CD4-positive, CD25-positive, alpha-beta regulatory T cell (primary cell): ENCODE results near the gene MRPL12. TPM values are rescaled to one million over a fixed set of nuclear protein-coding genes. Genes with fewer than 3 reads are reported as not detected.

ENCODE experiments used
- ATAC-seq, 2 donors: fragments of 150-1000 bp; cut with Tn5 transposase; one replicate each; pipeline ENCODE4 v1.10.0; 2021; ENCODE audit warnings: low read depth in 2 of 2, moderate number of reproducible peaks in 2 of 2, moderate library complexity in 1 of 2
- DNase-seq, 3 donors: peaks; one replicate each; pipeline versions ENCODE4 v3.0.0 to v3.0.0-alpha.2; 2012 to 2022; ENCODE audit warnings: mixed read lengths in 1 of 3
- H3K27ac ChIP-seq: one replicate; pipeline ENCODE4 v1.7.0; 2013; ENCODE audit warnings: mild to moderate bottlenecking, low read length; ENCODE audit not compliant: insufficient read depth, poor library complexity, severe bottlenecking
- H3K27me3 ChIP-seq: one replicate; pipeline ENCODE4 v1.7.0; 2013; ENCODE audit warnings: low read length; ENCODE audit not compliant: control insufficient read depth, insufficient read depth
- H3K36me3 ChIP-seq: one replicate; pipeline ENCODE4 v1.7.0; 2013; ENCODE audit warnings: mild to moderate bottlenecking, low read length, moderate library complexity; ENCODE audit not compliant: control insufficient read depth, insufficient read depth
- H3K4me1 ChIP-seq: 2 replicates; pipeline ENCODE4 v1.7.0; 2013; ENCODE audit warnings: mild to moderate bottlenecking, low read length; ENCODE audit not compliant: insufficient read depth, control insufficient read depth, poor library complexity, severe bottlenecking
- H3K4me3 ChIP-seq: one replicate; pipeline ENCODE4 v1.7.0; 2013; ENCODE audit warnings: low read depth, mild to moderate bottlenecking, low read length, moderate library complexity
- H3K9me3 ChIP-seq, 2 experiments: 1 replicate in 1 of 2; 2 replicates in 1 of 2; pipeline ENCODE4 v1.7.0; 2013; ENCODE audit warnings: low read length in 2 of 2, mild to moderate bottlenecking in 1 of 2, moderate library complexity in 1 of 2; ENCODE audit not compliant: control insufficient read depth in 2 of 2
- H3K27ac Mint-ChIP-seq, 3 donors: one replicate each; pipeline ENCODE4 v1.8.0; 2020 to 2022; ENCODE audit warnings: mild to moderate bottlenecking in 3 of 3, mixed read lengths in 3 of 3, moderate library complexity in 2 of 3
- H3K27me3 Mint-ChIP-seq: one replicate; pipeline ENCODE4 v1.8.0; 2022; ENCODE audit warnings: mild to moderate bottlenecking, mixed read lengths
- H3K36me3 Mint-ChIP-seq: one replicate; pipeline ENCODE4 v1.8.0; 2020; ENCODE audit warnings: mixed read lengths
- H3K4me1 Mint-ChIP-seq, 4 donors: one replicate each; pipeline ENCODE4 v1.8.0; 2020 to 2022; ENCODE audit warnings: mixed read lengths in 4 of 4, mild to moderate bottlenecking in 1 of 4
- H3K4me3 Mint-ChIP-seq, 4 donors: one replicate each; pipeline ENCODE4 v1.8.0; 2020 to 2022; ENCODE audit warnings: mild to moderate bottlenecking in 4 of 4, mixed read lengths in 4 of 4, moderate library complexity in 3 of 4
- H3K9me3 Mint-ChIP-seq, 7 donors: one replicate each; pipeline ENCODE4 v1.8.0; 2020 to 2022; ENCODE audit warnings: mixed read lengths in 7 of 7, mild to moderate bottlenecking in 3 of 7, moderate library complexity in 2 of 7
- polyA plus RNA-seq, 4 donors: library from polyadenylated mRNA; unstranded; fragments of 300-500 nt; fragmentation: Illumina TruSeq; gene quantifications; one replicate each; pipeline ENCODE4 v1.2.3, GENCODE V29; 2021
- total RNA-seq: library from RNA; stranded (reverse); gene quantifications from one replicate; pipeline ENCODE4 v1.2.3, GENCODE V29; 2022

MRPL12 gene
- total and polyA plus RNA-seq, 5 donors from 2014 or later: 18.5 to 49.2 (median 45.4) TPM

- Histone ChIP-seq H3K4me3 (peak within 1 kb of the TSS; percentile 89), H3K27me3 (no peaks in the 10 kb centered on the region), H3K36me3 (peaks cover 25% of the 10 kb centered on the region), H3K9me3 (no peaks in the 10 kb centered on the region), H3K4me1 (peaks cover 25% of the 10 kb centered on the region), H3K27ac (peak within 1 kb of the TSS; percentile 68)
- H3K27me3 Mint-ChIP-seq: no peaks in the 10 kb centered on the region
- peaks cover 8% of the 10 kb centered on the region for H3K36me3 Mint-ChIP-seq
- DNase-seq (peak; percentile 96 to 99 (median 97)), ATAC-seq (peak; percentile 98 to 99)
- H3K27ac Mint-ChIP-seq: peak within 1 kb of the TSS; percentile 94 to 99 (median 95)
- H3K4me3 Mint-ChIP-seq: peak within 1 kb of the TSS; percentile 95 to 99 (median 98)
- H3K9me3 Mint-ChIP-seq: no peaks in the 10 kb centered on the region
- peaks cover 5 to 50% (median 11%) of the 10 kb centered on the region in 4 donors for H3K4me1 Mint-ChIP-seq
Measured at GRCh38 chr17:81683584-81684441, 19.4 kb upstream of the MRPL12 start, which contains the start of the genes ARL16 and HGS. Gene ARL16 (minus strand): TSS chr17:81683797. CDS start chr17:81683753, 44 bp downstream. Gene HGS (plus strand): TSS chr17:81684011. CDS start chr17:81684067, 56 bp downstream.

- ATAC-seq (no peak), DNase-seq (no peak)
- peaks cover 5 to 48% (median 11%) of the 10 kb centered on the region in 4 donors for H3K4me1 Mint-ChIP-seq
- peak overlapping the region in 2 of 3 donors; percentile 65 to 94 for H3K27ac Mint-ChIP-seq
- Histone ChIP-seq H3K36me3 (peaks cover 30% of the 10 kb centered on the region), H3K9me3 (no peaks in the 10 kb centered on the region), H3K27ac (peak overlapping the region; percentile 68), H3K4me1 (peaks cover 25% of the 10 kb centered on the region), H3K27me3 (no peaks in the 10 kb centered on the region), H3K4me3 (peak overlapping the region; percentile 89)
- H3K27me3 Mint-ChIP-seq: no peaks in the 10 kb centered on the region
- peak overlapping the region; percentile 85 to 93 (median 86) for H3K4me3 Mint-ChIP-seq
- no peaks in the 10 kb centered on the region for H3K9me3 Mint-ChIP-seq
- peaks cover 11% of the 10 kb centered on the region for H3K36me3 Mint-ChIP-seq
Measured at GRCh38 chr17:81684442-81684911, 18.7 kb upstream of the MRPL12 start.

DNA sequence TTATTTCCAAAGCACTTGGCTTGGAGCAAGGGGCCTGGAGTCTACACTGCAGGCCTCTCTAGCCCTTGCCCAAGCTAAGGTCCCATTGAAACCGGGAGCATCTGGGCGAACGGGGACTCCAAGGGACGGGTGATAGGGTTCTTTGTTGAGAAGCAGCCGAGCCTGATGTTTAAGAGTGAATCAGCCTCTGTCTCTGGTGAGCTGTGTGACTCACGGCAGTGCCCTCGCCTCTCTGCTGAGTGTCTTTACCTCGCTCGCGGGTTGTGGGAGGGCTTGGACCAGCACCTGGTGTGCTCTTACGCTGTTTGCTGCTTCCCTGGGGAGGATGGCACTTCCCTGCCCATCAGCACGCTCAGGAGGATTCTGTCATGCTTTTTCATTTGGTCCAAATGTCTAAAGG, 18.1 kb upstream of the MRPL12 start:
- H3K36me3 Mint-ChIP-seq: peaks cover 11% of the 10 kb centered on the region
- no peak for DNase-seq

DNA sequence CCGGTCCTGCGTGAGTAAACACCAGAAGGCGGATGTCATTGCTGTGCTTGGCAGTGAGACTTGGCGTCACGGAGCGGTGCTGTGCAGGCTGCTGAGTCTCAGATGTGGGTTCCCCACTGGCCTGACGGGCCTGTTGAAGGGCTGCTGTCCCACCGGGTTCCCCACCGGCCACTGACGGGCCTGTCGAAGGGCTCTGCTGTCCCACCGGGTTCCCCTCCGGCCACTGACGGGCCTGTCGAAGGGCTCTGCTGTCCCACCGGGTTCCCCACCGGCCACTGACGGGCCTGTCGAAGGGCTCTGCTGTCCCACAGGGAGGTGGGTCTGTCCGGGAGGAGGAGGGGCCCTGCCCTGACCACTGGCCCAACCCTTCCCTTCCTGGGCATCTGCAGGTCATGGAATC, 16.6 kb upstream of the MRPL12 start:
- no peak overlapping the region for H3K27ac ChIP-seq
- no peaks in the 10 kb centered on the region for H3K9me3 ChIP-seq
- peaks cover 25% of the 10 kb centered on the region for H3K4me1 ChIP-seq
- no peak overlapping the region for H3K27ac Mint-ChIP-seq
- no peak for ATAC-seq
- H3K27me3 Mint-ChIP-seq: no peaks in the 10 kb centered on the region
- no peak overlapping the region for H3K4me3 ChIP-seq
- peaks cover 48% of the 10 kb centered on the region for H3K36me3 ChIP-seq
- no peak for DNase-seq
- H3K36me3 Mint-ChIP-seq: peaks cover 14% of the 10 kb centered on the region
- no peak overlapping the region for H3K4me3 Mint-ChIP-seq
- H3K4me1 Mint-ChIP-seq: peaks cover 5 to 50% (median 11%) of the 10 kb centered on the region in 4 donors
- no peaks in the 10 kb centered on the region for H3K27me3 ChIP-seq
- H3K9me3 Mint-ChIP-seq: no peaks in the 10 kb centered on the region

More for the DNA sequence above, 18.1 kb upstream of the MRPL12 start:
- H3K9me3 ChIP-seq: no peaks in the 10 kb centered on the region
- peak overlapping the region; percentile 68 for H3K27ac ChIP-seq
- no peaks in the 10 kb centered on the region for H3K9me3 Mint-ChIP-seq
- H3K4me3 Mint-ChIP-seq: peak overlapping the region; percentile 85 to 93 (median 86)
- no peaks in the 10 kb centered on the region for H3K27me3 ChIP-seq
- H3K27me3 Mint-ChIP-seq: no peaks in the 10 kb centered on the region
- H3K4me3 ChIP-seq: peak overlapping the region; percentile 89
- H3K36me3 ChIP-seq: peaks cover 36% of the 10 kb centered on the region
- H3K4me1 Mint-ChIP-seq: peaks cover 5 to 54% (median 11%) of the 10 kb centered on the region in 4 donors
- ATAC-seq: no peak
- H3K27ac Mint-ChIP-seq: peak overlapping the region in 2 of 3 donors; percentile 65 to 94
- peaks cover 25% of the 10 kb centered on the region for H3K4me1 ChIP-seq

DNA sequence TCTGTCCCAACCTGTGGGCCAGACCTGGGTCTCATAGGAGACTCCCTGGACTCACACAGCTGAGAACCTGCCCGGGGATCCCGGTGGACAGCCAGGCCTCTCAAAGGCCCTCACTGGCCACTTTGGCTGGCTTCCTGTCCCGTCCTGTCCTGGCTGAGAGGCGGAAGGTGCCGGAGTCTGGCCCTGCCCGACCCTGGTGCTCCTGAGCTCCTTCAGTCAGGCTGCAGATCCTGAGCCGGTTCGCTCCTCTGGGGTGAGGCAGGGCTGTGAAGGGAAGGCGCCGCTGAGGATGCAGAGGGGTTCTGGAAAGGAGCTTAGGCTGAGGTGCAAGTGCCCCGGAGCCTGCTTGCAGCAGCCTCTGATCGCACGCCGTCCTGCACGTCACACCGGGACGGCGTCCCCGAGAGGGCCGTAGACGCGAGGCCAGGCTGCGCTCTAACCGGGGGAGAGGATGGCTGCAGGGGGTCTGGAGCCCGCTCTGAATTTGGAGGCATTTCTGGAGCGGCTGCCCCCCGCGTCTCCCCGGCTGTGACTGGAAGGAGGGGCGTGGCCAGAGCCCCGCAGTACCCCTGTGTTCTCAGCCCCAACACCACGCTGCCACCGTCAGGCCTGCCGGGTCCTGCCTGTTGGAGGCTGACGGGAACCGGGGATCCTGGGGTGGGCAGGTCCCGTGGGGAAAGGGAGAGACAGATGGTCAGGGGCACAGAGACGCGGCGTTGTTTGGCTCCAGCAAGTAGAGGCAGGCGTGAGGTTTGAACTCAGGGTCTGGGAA, 15.2 kb upstream of the MRPL12 start:
- Mint-ChIP-seq H3K9me3 (no peaks in the 10 kb centered on the region), H3K4me3 (peak overlapping the region; percentile 41 to 63 (median 56)), H3K36me3 (peaks cover 14% of the 10 kb centered on the region), H3K27ac (no peak overlapping the region), H3K4me1 (peaks cover 5 to 39% (median 10%) of the 10 kb centered on the region in 4 donors), H3K27me3 (no peaks in the 10 kb centered on the region)
- peaks cover 18% of the 10 kb centered on the region for H3K4me1 ChIP-seq
- ATAC-seq (no peak), DNase-seq (no peak)
- H3K9me3 ChIP-seq: no peaks in the 10 kb centered on the region
- H3K4me3 ChIP-seq: no peak overlapping the region
- H3K27me3 ChIP-seq: no peaks in the 10 kb centered on the region
- peaks cover 58% of the 10 kb centered on the region for H3K36me3 ChIP-seq
- no peak overlapping the region for H3K27ac ChIP-seq

DNA sequence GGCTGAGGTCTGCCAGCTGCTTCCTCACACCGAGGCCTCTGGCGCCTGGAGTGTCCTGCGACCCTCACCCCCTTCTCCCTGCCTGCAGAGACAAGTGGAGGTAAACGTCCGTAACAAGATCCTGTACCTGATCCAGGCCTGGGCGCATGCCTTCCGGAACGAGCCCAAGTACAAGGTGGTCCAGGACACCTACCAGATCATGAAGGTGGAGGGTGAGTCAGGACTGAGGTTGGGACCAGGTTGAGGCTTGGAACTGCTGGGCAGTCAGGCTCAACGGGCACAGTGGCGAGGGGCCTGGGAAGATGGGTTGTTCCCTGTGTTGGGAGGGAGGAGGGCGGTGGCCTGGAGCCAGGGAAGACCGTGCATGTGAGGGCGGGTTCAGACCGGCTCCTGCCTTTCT, 14.6 kb upstream of the MRPL12 start:
- peaks cover 61% of the 10 kb centered on the region for H3K36me3 ChIP-seq
- no peak overlapping the region for H3K27ac ChIP-seq
- H3K4me1 Mint-ChIP-seq: peaks cover 3 to 35% (median 8%) of the 10 kb centered on the region in 4 donors

GRCh38 chr17:81690066-81690465, 13.1 kb upstream of the MRPL12 start:
- Mint-ChIP-seq H3K27ac (no peak overlapping the region), H3K36me3 (peaks cover 11% of the 10 kb centered on the region), H3K9me3 (no peaks in the 10 kb centered on the region), H3K27me3 (no peaks in the 10 kb centered on the region), H3K4me1 (peaks cover 0 to 25% (median 1%) of the 10 kb centered on the region in 4 donors), H3K4me3 (peak overlapping the region in 1 of 4 donors; percentile 58)
- DNase-seq: no peak
- Histone ChIP-seq H3K4me3 (no peak overlapping the region), H3K27me3 (no peaks in the 10 kb centered on the region), H3K4me1 (peaks cover 8% of the 10 kb centered on the region), H3K27ac (no peak overlapping the region), H3K9me3 (no peaks in the 10 kb centered on the region), H3K36me3 (peaks cover 71% of the 10 kb centered on the region)
- ATAC-seq: no peak

More for the DNA sequence above, 14.6 kb upstream of the MRPL12 start:
- Histone ChIP-seq H3K4me3 (no peak overlapping the region), H3K9me3 (no peaks in the 10 kb centered on the region), H3K27me3 (no peaks in the 10 kb centered on the region), H3K4me1 (peaks cover 17% of the 10 kb centered on the region)
- Mint-ChIP-seq H3K4me3 (no peak overlapping the region), H3K36me3 (peaks cover 13% of the 10 kb centered on the region), H3K27ac (peak overlapping the region in 1 of 3 donors; percentile 65), H3K27me3 (no peaks in the 10 kb centered on the region), H3K9me3 (no peaks in the 10 kb centered on the region)
- DNase-seq (no peak), ATAC-seq (no peak)
